DOHH2 (cell line): ENCODE data around the gene SUGCT.

Source experiments
- EZH2phosphoT487 ChIP-seq: fragments of 200-600 bp; sonication (generic); IDR thresholded peaks from 2 replicates; pipeline ENCODE4 v1.6.1; 2017; ENCODE audit warnings: borderline replicate concordance, mild to moderate bottlenecking, antibody characterized with exemption, low read length, moderate library complexity, mixed read lengths
- TF ChIP-seq, protein P1 (sequence below): fragments of 200-600 bp; sonication (generic); IDR thresholded peaks from one replicate; pipeline ENCODE4 v1.5.1; 2014; ENCODE audit warnings: antibody characterized with exemption, mild to moderate bottlenecking, low read depth, low read length; ENCODE audit not compliant: poor library complexity, severe bottlenecking

- no peak for TF ChIP-seq EZH2phosphoT487
- TF ChIP-seq, protein P1, sequence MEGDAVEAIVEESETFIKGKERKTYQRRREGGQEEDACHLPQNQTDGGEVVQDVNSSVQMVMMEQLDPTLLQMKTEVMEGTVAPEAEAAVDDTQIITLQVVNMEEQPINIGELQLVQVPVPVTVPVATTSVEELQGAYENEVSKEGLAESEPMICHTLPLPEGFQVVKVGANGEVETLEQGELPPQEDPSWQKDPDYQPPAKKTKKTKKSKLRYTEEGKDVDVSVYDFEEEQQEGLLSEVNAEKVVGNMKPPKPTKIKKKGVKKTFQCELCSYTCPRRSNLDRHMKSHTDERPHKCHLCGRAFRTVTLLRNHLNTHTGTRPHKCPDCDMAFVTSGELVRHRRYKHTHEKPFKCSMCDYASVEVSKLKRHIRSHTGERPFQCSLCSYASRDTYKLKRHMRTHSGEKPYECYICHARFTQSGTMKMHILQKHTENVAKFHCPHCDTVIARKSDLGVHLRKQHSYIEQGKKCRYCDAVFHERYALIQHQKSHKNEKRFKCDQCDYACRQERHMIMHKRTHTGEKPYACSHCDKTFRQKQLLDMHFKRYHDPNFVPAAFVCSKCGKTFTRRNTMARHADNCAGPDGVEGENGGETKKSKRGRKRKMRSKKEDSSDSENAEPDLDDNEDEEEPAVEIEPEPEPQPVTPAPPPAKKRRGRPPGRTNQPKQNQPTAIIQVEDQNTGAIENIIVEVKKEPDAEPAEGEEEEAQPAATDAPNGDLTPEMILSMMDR, result no peak
These were observed 716.2 kb downstream of the SUGCT start for GRCh38 chr7:40851001-40851400.
